ENCODE data around the gene SLC35E3.

Gene SLC35E3

GRCh38 chr12:68745904-68746571 is at the start of gene SLC35E3:
Gene SLC35E3 (plus strand): TSS chr12:68746176. CDS start chr12:68746378, 202 bp downstream.
- H3K4me1 ChIP-seq (ENCODE audit: low read length), result peaks cover 8% of the 10 kb centered on the region; the same call in 1 of the 2 replicates
- H3K9me3 ChIP-seq (replicated peaks; ENCODE audit: insufficient read depth, low read length), result no peaks in the 10 kb centered on the region
- peak within 1 kb of the TSS; percentile 77 for H3K4me3 ChIP-seq (ENCODE audit: low read length)
- peaks cover 22% of the 10 kb centered on the region for H3K79me2 ChIP-seq (ENCODE audit: low read length)
- H3K9me2 ChIP-seq (replicated peaks; ENCODE audit: insufficient read depth, low read length), result no peaks in the 10 kb centered on the region
- H3F3A ChIP-seq (ENCODE audit: insufficient read depth, low read length), result no peaks in the 10 kb centered on the region
- H2AFZ ChIP-seq (ENCODE audit: low read length), result peak within 1 kb of the TSS; percentile 92
- no peaks in the 10 kb centered on the region; the same call in 1 of the 2 replicates for H3K36me3 ChIP-seq (replicated peaks; ENCODE audit: insufficient read depth, low read length)
- DNase-seq, result peak; percentile 97
- no peaks in the 10 kb centered on the region for H3K27me3 ChIP-seq (replicated peaks; ENCODE audit: insufficient read depth, low read length)
- peak within 1 kb of the TSS; percentile 31; the same call in 1 of the 2 replicates for H3K27ac ChIP-seq (ENCODE audit: low read length)
- TF ChIP-seq EZH2phosphoT487 (IDR thresholded peaks at IDR 0.05; ENCODE audit: low read length) (no peak), CTCF (IDR thresholded peaks at IDR 0.05; ENCODE audit: low read length) (no peak), EZH2 (optimal IDR thresholded peaks at IDR 0.05; ENCODE audit: low read depth, low read length) (no peak)
- peak within 1 kb of the TSS; percentile 81 for H3K4me2 ChIP-seq (ENCODE audit: low read depth, low read length)
- no peaks in the 10 kb centered on the region for H4K20me1 ChIP-seq (ENCODE audit: insufficient read depth, low read length)
- peak within 1 kb of the TSS; percentile 71 for H3K9ac ChIP-seq (ENCODE audit: low read length)

GRCh38 chr12:68699486-68699885 is 46.5 kb upstream of the SLC35E3 start:
- Histone ChIP-seq H2AFZ (ENCODE audit: low read length) (no peak overlapping the region), H3K27ac (ENCODE audit: low read length) (no peak overlapping the region), H4K20me1 (ENCODE audit: insufficient read depth, low read length) (no peaks in the 10 kb centered on the region), H3K4me3 (ENCODE audit: low read length) (no peak overlapping the region), H3K9ac (ENCODE audit: low read length) (no peak overlapping the region), H3K4me2 (ENCODE audit: low read depth, low read length) (no peak overlapping the region), H3K4me1 (ENCODE audit: low read length) (no peaks in the 10 kb centered on the region), H3K9me3 (replicated peaks; ENCODE audit: insufficient read depth, low read length) (no peaks in the 10 kb centered on the region), H3K79me2 (ENCODE audit: low read length) (no peaks in the 10 kb centered on the region), H3F3A (ENCODE audit: insufficient read depth, low read length) (no peaks in the 10 kb centered on the region), H3K27me3 (replicated peaks; ENCODE audit: insufficient read depth, low read length) (no peaks in the 10 kb centered on the region), H3K36me3 (replicated peaks; ENCODE audit: insufficient read depth, low read length) (peaks cover 3% of the 10 kb centered on the region; the same call in 1 of the 2 replicates), H3K9me2 (replicated peaks; ENCODE audit: insufficient read depth, low read length) (no peaks in the 10 kb centered on the region)
- TF ChIP-seq EZH2phosphoT487 (IDR thresholded peaks at IDR 0.05; ENCODE audit: low read length) (no peak), CTCF (IDR thresholded peaks at IDR 0.05; ENCODE audit: low read length) (no peak), EZH2 (optimal IDR thresholded peaks at IDR 0.05; ENCODE audit: low read depth, low read length) (no peak)
- no peak for DNase-seq

GRCh38 chr12:68727776-68728175 is 18.2 kb upstream of the SLC35E3 start:
- Histone ChIP-seq H3K4me2 (ENCODE audit: low read depth, low read length) (no peak overlapping the region), H3K9ac (ENCODE audit: low read length) (no peak overlapping the region), H2AFZ (ENCODE audit: low read length) (no peak overlapping the region), H3K9me3 (replicated peaks; ENCODE audit: insufficient read depth, low read length) (no peaks in the 10 kb centered on the region), H4K20me1 (ENCODE audit: insufficient read depth, low read length) (no peaks in the 10 kb centered on the region), H3K9me2 (replicated peaks; ENCODE audit: insufficient read depth, low read length) (no peaks in the 10 kb centered on the region), H3K4me3 (ENCODE audit: low read length) (no peak overlapping the region), H3K36me3 (replicated peaks; ENCODE audit: insufficient read depth, low read length) (peaks cover 8% of the 10 kb centered on the region), H3K27ac (ENCODE audit: low read length) (no peak overlapping the region), H3F3A (ENCODE audit: insufficient read depth, low read length) (no peaks in the 10 kb centered on the region; the same call in 1 of the 2 replicates), H3K79me2 (ENCODE audit: low read length) (no peaks in the 10 kb centered on the region), H3K4me1 (ENCODE audit: low read length) (no peaks in the 10 kb centered on the region), H3K27me3 (replicated peaks; ENCODE audit: insufficient read depth, low read length) (no peaks in the 10 kb centered on the region)
- TF ChIP-seq EZH2 (optimal IDR thresholded peaks at IDR 0.05; ENCODE audit: low read depth, low read length) (no peak), EZH2phosphoT487 (IDR thresholded peaks at IDR 0.05; ENCODE audit: low read length) (no peak), CTCF (IDR thresholded peaks at IDR 0.05; ENCODE audit: low read length) (no peak)
- no peak for DNase-seq

Data from MM.1S (cell line).